ENCODE measurements around the gene TCF20. TPM values are rescaled to one million over a fixed set of nuclear protein-coding genes. Genes with fewer than 3 reads are reported as not detected.

The TCF20 gene
- polyA plus RNA-seq, 2 donors: 14.5 to 15.0 TPM

- H3K4me3 ChIP-seq (ENCODE audit: low read depth in 1 of 2, low read length in 2 of 2): no peak overlapping the region
- H3K36me3 ChIP-seq (ENCODE audit: control insufficient read depth in 2 of 2, insufficient read depth in 2 of 2, low read length in 1 of 2): no peaks in the 10 kb centered on the region
- H3K9me3 ChIP-seq (ENCODE audit: control insufficient read depth in 2 of 2, insufficient read depth in 1 of 2, low read depth in 1 of 2, low read length in 1 of 2): no peaks in the 10 kb centered on the region
- no peak overlapping the region for H3K27ac ChIP-seq (ENCODE audit: low read depth in 2 of 2, low read length in 1 of 2)
- H3K4me1 ChIP-seq (ENCODE audit: control insufficient read depth in 2 of 2, insufficient read depth in 2 of 2, low read length in 1 of 2): peaks cover 0 to 5% of the 10 kb centered on the region in 2 donors
- 94% methylated on average over 4 of the region's 4 CpGs for WGBS, 2 donors
- no peaks in the 10 kb centered on the region for H3K27me3 ChIP-seq (ENCODE audit: control insufficient read depth in 1 of 2, insufficient read depth in 2 of 2, low read length in 2 of 2)
These were observed 6.8 kb upstream of the TCF20 start for GRCh38 chr22:42277232-42277753.

- no peaks in the 10 kb centered on the region for H3K9me3 ChIP-seq (ENCODE audit: control insufficient read depth in 2 of 2, insufficient read depth in 1 of 2, low read depth in 1 of 2, low read length in 1 of 2)
- no peaks in the 10 kb centered on the region for H3K36me3 ChIP-seq (ENCODE audit: control insufficient read depth in 2 of 2, insufficient read depth in 2 of 2, low read length in 1 of 2)
- peaks cover 2 to 6% of the 10 kb centered on the region in 2 donors for H3K4me1 ChIP-seq (ENCODE audit: control insufficient read depth in 2 of 2, insufficient read depth in 2 of 2, low read length in 1 of 2)
- no peaks in the 10 kb centered on the region for H3K27me3 ChIP-seq (ENCODE audit: control insufficient read depth in 1 of 2, insufficient read depth in 2 of 2, low read length in 2 of 2)
- H3K27ac ChIP-seq (ENCODE audit: low read depth in 2 of 2, low read length in 1 of 2): peak overlapping the region; percentile 42 to 85
- WGBS, 2 donors: 28 to 49% methylated on average over 5 of the region's 5 CpGs
- H3K4me3 ChIP-seq (ENCODE audit: low read depth in 1 of 2, low read length in 2 of 2): no peak overlapping the region
These were observed 5.5 kb upstream of the TCF20 start for GRCh38 chr22:42275970-42276369.

- H3K4me3 ChIP-seq (ENCODE audit: low read depth in 1 of 2, low read length in 2 of 2): no peak overlapping the region
- no peaks in the 10 kb centered on the region for H3K36me3 ChIP-seq (ENCODE audit: control insufficient read depth in 2 of 2, insufficient read depth in 2 of 2, low read length in 1 of 2)
- WGBS, 2 donors: 65 to 69% methylated on average over 13 of the region's 13 CpGs
- peaks cover 2 to 7% of the 10 kb centered on the region in 2 donors for H3K4me1 ChIP-seq (ENCODE audit: control insufficient read depth in 2 of 2, insufficient read depth in 2 of 2, low read length in 1 of 2)
- H3K27me3 ChIP-seq (ENCODE audit: control insufficient read depth in 1 of 2, insufficient read depth in 2 of 2, low read length in 2 of 2): no peaks in the 10 kb centered on the region
- H3K9me3 ChIP-seq (ENCODE audit: control insufficient read depth in 2 of 2, insufficient read depth in 1 of 2, low read depth in 1 of 2, low read length in 1 of 2): no peaks in the 10 kb centered on the region
- peak overlapping the region in 1 of 2 donors; percentile 85 for H3K27ac ChIP-seq (ENCODE audit: low read depth in 2 of 2, low read length in 1 of 2)
These were observed 4.7 kb upstream of the TCF20 start for GRCh38 chr22:42275176-42275575.

GRCh38 chr22:42273855-42274451 lies 3.5 kb upstream of the TCF20 start:
- H3K4me1 ChIP-seq (ENCODE audit: control insufficient read depth in 2 of 2, insufficient read depth in 2 of 2, low read length in 1 of 2): peaks cover 2 to 6% of the 10 kb centered on the region in 2 donors
- H3K9me3 ChIP-seq (ENCODE audit: control insufficient read depth in 2 of 2, insufficient read depth in 1 of 2, low read depth in 1 of 2, low read length in 1 of 2): no peaks in the 10 kb centered on the region
- no peak overlapping the region for H3K4me3 ChIP-seq (ENCODE audit: low read depth in 1 of 2, low read length in 2 of 2)
- H3K27me3 ChIP-seq (ENCODE audit: control insufficient read depth in 1 of 2, insufficient read depth in 2 of 2, low read length in 2 of 2): no peaks in the 10 kb centered on the region
- no peaks in the 10 kb centered on the region for H3K36me3 ChIP-seq (ENCODE audit: control insufficient read depth in 2 of 2, insufficient read depth in 2 of 2, low read length in 1 of 2)
- no peak overlapping the region for H3K27ac ChIP-seq (ENCODE audit: low read depth in 2 of 2, low read length in 1 of 2)
- WGBS, 2 donors: 68 to 72% methylated on average over 13 of the region's 13 CpGs

- Histone ChIP-seq H3K27me3 (ENCODE audit: control insufficient read depth in 1 of 2, insufficient read depth in 2 of 2, low read length in 2 of 2) (no peaks in the 10 kb centered on the region), H3K4me3 (ENCODE audit: low read depth in 1 of 2, low read length in 2 of 2) (no peak overlapping the region), H3K4me1 (ENCODE audit: control insufficient read depth in 2 of 2, insufficient read depth in 2 of 2, low read length in 1 of 2) (peaks cover 2 to 6% of the 10 kb centered on the region in 2 donors), H3K9me3 (ENCODE audit: control insufficient read depth in 2 of 2, insufficient read depth in 1 of 2, low read depth in 1 of 2, low read length in 1 of 2) (no peaks in the 10 kb centered on the region), H3K27ac (ENCODE audit: low read depth in 2 of 2, low read length in 1 of 2) (peak overlapping the region; percentile 36 to 74), H3K36me3 (ENCODE audit: control insufficient read depth in 2 of 2, insufficient read depth in 2 of 2, low read length in 1 of 2) (no peaks in the 10 kb centered on the region)
- 83 to 85% methylated on average over 10 of the region's 10 CpGs for WGBS, 2 donors
These were observed 2.1 kb upstream of the TCF20 start for GRCh38 chr22:42272431-42272999.

- H3K4me1 ChIP-seq (ENCODE audit: control insufficient read depth in 2 of 2, insufficient read depth in 2 of 2, low read length in 1 of 2): peaks cover 2 to 6% of the 10 kb centered on the region in 2 donors
- 43% methylated on average over 2 of the region's 2 CpGs for WGBS, 2 donors
- peak overlapping the region; percentile 36 to 74 for H3K27ac ChIP-seq (ENCODE audit: low read depth in 2 of 2, low read length in 1 of 2)
- H3K36me3 ChIP-seq (ENCODE audit: control insufficient read depth in 2 of 2, insufficient read depth in 2 of 2, low read length in 1 of 2): no peaks in the 10 kb centered on the region
- H3K9me3 ChIP-seq (ENCODE audit: control insufficient read depth in 2 of 2, insufficient read depth in 1 of 2, low read depth in 1 of 2, low read length in 1 of 2): no peaks in the 10 kb centered on the region
- H3K4me3 ChIP-seq (ENCODE audit: low read depth in 1 of 2, low read length in 2 of 2): no peak overlapping the region
- H3K27me3 ChIP-seq (ENCODE audit: control insufficient read depth in 1 of 2, insufficient read depth in 2 of 2, low read length in 2 of 2): no peaks in the 10 kb centered on the region
These were observed 1.5 kb upstream of the TCF20 start for GRCh38 chr22:42271906-42272305.

GRCh38 chr22:42271191-42271813 lies 849 bp upstream of the TCF20 start:
- Histone ChIP-seq H3K4me1 (ENCODE audit: control insufficient read depth in 2 of 2, insufficient read depth in 2 of 2, low read length in 1 of 2) (peaks cover 2 to 6% of the 10 kb centered on the region in 2 donors), H3K27me3 (ENCODE audit: control insufficient read depth in 1 of 2, insufficient read depth in 2 of 2, low read length in 2 of 2) (no peaks in the 10 kb centered on the region), H3K4me3 (ENCODE audit: low read depth in 1 of 2, low read length in 2 of 2) (peak overlapping the region; percentile 48 to 81), H3K36me3 (ENCODE audit: control insufficient read depth in 2 of 2, insufficient read depth in 2 of 2, low read length in 1 of 2) (no peaks in the 10 kb centered on the region), H3K27ac (ENCODE audit: low read depth in 2 of 2, low read length in 1 of 2) (peak overlapping the region; percentile 36 to 76), H3K9me3 (ENCODE audit: control insufficient read depth in 2 of 2, insufficient read depth in 1 of 2, low read depth in 1 of 2, low read length in 1 of 2) (no peaks in the 10 kb centered on the region)
- 77 to 80% methylated on average over 20 of the region's 20 CpGs for WGBS, 2 donors

GRCh38 chr22:42270176-42270509 lies 310 bp downstream of the TCF20 start:
- 0 to 1% methylated on average over 20 to 37 of the region's 37 CpGs for WGBS, 2 donors
- peak overlapping the region; percentile 87 to 95 for H3K27ac ChIP-seq (ENCODE audit: low read depth in 2 of 2, low read length in 1 of 2)

GRCh38 chr22:42269432-42270175 lies 849 bp downstream of the TCF20 start:
- H3K27ac ChIP-seq (ENCODE audit: low read depth in 2 of 2, low read length in 1 of 2): peak overlapping the region; percentile 87 to 95
- peaks cover 2 to 3% of the 10 kb centered on the region in 2 donors for H3K4me1 ChIP-seq (ENCODE audit: control insufficient read depth in 2 of 2, insufficient read depth in 2 of 2, low read length in 1 of 2)
- H3K36me3 ChIP-seq (ENCODE audit: control insufficient read depth in 2 of 2, insufficient read depth in 2 of 2, low read length in 1 of 2): no peaks in the 10 kb centered on the region
- H3K9me3 ChIP-seq (ENCODE audit: control insufficient read depth in 2 of 2, insufficient read depth in 1 of 2, low read depth in 1 of 2, low read length in 1 of 2): no peaks in the 10 kb centered on the region
- no peaks in the 10 kb centered on the region for H3K27me3 ChIP-seq (ENCODE audit: control insufficient read depth in 1 of 2, insufficient read depth in 2 of 2, low read length in 2 of 2)
- H3K4me3 ChIP-seq (ENCODE audit: low read depth in 1 of 2, low read length in 2 of 2): peak overlapping the region; percentile 81 to 96
- WGBS, 2 donors: 0 to 1% methylated on average over 57 to 70 of the region's 70 CpGs

More at GRCh38 chr22:42270176-42270509, 310 bp downstream of the TCF20 start:
- Histone ChIP-seq H3K9me3 (ENCODE audit: control insufficient read depth in 2 of 2, insufficient read depth in 1 of 2, low read depth in 1 of 2, low read length in 1 of 2) (no peaks in the 10 kb centered on the region), H3K36me3 (ENCODE audit: control insufficient read depth in 2 of 2, insufficient read depth in 2 of 2, low read length in 1 of 2) (no peaks in the 10 kb centered on the region), H3K27me3 (ENCODE audit: control insufficient read depth in 1 of 2, insufficient read depth in 2 of 2, low read length in 2 of 2) (no peaks in the 10 kb centered on the region), H3K4me1 (ENCODE audit: control insufficient read depth in 2 of 2, insufficient read depth in 2 of 2, low read length in 1 of 2) (peaks cover 2 to 3% of the 10 kb centered on the region in 2 donors), H3K4me3 (ENCODE audit: low read depth in 1 of 2, low read length in 2 of 2) (peak overlapping the region; percentile 81 to 96)
